Peyer's patch (tissue), 4 donors: Measurements from ENCODE around the gene SPOCD1. TPM values are rescaled to one million over a fixed set of nuclear protein-coding genes. Genes with fewer than 3 reads are reported as not detected.
"Not testable (repeated sequence)": the region's sequence is repeated elsewhere in the genome, so short reads cannot be mapped to it uniquely, and the experiment has no call there.

Source experiments
- DNase-seq, 3 donors: peaks; one replicate each; pipeline ENCODE4 v3.0.0-alpha.2; 2017 to 2019
- H3K27ac ChIP-seq, 4 donors: fragments of 200-600 bp; sonication (generic); one replicate each; pipeline ENCODE4 v1.5.1; 2016 to 2019
- H3K27me3 ChIP-seq, 2 donors: fragments of 200-600 bp; sonication (generic); one replicate each; pipeline ENCODE4 v1.5.1; 2019
- H3K36me3 ChIP-seq, 3 donors: fragments of 200-600 bp; sonication (generic); one replicate each; pipeline ENCODE4 v1.5.1; 2016 to 2019
- H3K4me1 ChIP-seq, 4 donors: fragments of 200-600 bp; sonication (generic); one replicate each; pipeline ENCODE4 v1.5.1; 2016 to 2019
- H3K4me3 ChIP-seq, 4 donors: fragments of 200-600 bp; sonication (generic); 1 replicate in 3 of 4; 2 replicates in 1 of 4; pipeline ENCODE4 v1.5.1; 2016 to 2019; ENCODE audit warnings: mild to moderate bottlenecking in 1 of 4
- H3K9me3 ChIP-seq, 4 donors: fragments of 200-600 bp; sonication (generic); one replicate each; pipeline ENCODE4 v1.5.1; 2016 to 2019; ENCODE audit warnings: mild to moderate bottlenecking in 1 of 4
- CTCF ChIP-seq, 6 experiments: fragments of 450-650 bp in 4 of 6; fragments of 200-600 bp in 2 of 6; sonication (generic) in 1 of 6; IDR thresholded peaks; one replicate each; pipeline ENCODE4 v1.5.1; 2017 to 2019; ENCODE audit warnings: antibody characterized with exemption in 6 of 6, mild to moderate bottlenecking in 3 of 6, moderate library complexity in 1 of 6
- POLR2A ChIP-seq, 2 donors: fragments of 450-650 bp; IDR thresholded peaks; one replicate each; pipeline ENCODE4 v1.5.1; 2017; ENCODE audit warnings: antibody characterized with exemption in 2 of 2, mild to moderate bottlenecking in 2 of 2, moderate library complexity in 2 of 2
- total RNA-seq, 4 donors: library from RNA; depleted of rRNA; stranded (reverse); fragments of >200 nt; gene quantifications; one replicate each; pipeline ENCODE4 v1.1.0, GENCODE V29; 2016

Gene SPOCD1
- total RNA-seq, 4 donors from 2014 or later, result 0.80 to 3.3 TPM; not detected in 2

- Histone ChIP-seq H3K27ac (no peak overlapping the region), H3K36me3 (no peaks in the 10 kb centered on the region), H3K4me1 (peaks cover 0 to 7% (median 5%) of the 10 kb centered on the region in 4 donors), H3K9me3 (no peaks in the 10 kb centered on the region), H3K4me3 (no peak overlapping the region), H3K27me3 (no peaks in the 10 kb centered on the region)
- DNase-seq, result peak in 1 of 3 donors; percentile 26
- no peak for TF ChIP-seq CTCF (IDR thresholded peaks at IDR 0.05)
- TF ChIP-seq POLR2A (IDR thresholded peaks at IDR 0.05), result no peak
Measured at GRCh38 chr1:31830065-31830464, 14.2 kb upstream of the SPOCD1 start.

DNA sequence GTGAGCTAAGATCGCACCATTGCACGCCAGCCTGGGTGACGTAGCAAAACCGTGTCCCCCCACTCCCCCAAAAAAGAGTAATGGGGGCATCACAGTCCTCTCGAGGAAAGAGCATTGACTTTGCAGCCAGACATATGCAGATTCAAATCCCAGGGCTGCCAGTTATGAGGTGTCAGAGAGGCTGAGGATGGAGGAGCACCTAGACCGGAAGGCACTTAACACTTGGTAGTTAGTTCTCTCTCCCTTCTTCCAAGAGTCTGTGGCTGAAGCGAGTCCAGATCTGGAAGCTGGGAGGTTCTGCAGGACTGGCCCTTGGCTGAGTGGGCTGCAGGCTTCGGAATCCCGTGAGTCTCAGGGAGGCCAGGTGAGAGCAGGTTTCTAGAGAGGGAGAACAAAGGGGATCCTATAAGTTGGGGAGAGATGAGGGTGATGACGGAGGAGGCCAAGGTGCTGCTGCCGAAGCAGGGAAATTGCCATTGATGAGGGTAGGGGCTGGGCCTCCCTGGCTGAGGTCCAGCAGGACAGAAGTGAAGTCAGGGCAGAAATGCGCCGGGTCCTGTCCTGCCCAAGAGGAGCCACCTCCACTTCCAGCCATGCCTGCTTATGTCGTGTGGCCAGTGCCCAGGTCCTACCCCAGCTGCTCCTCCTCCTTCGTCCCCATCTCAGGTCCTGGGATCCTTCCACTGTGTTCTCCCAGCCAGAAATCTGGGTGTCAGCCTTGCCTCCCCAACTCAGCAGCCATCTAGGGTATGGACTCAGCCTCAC, 13.3 kb upstream of the SPOCD1 start:
- H3K36me3 ChIP-seq, result no peaks in the 10 kb centered on the region
- no peak overlapping the region for H3K4me3 ChIP-seq
- peak in 1 of 3 donors; percentile 34 for DNase-seq
- H3K27ac ChIP-seq, result no peak overlapping the region
- H3K4me1 ChIP-seq, result peaks cover 0 to 7% (median 5%) of the 10 kb centered on the region in 4 donors
- no peaks in the 10 kb centered on the region for H3K27me3 ChIP-seq
- no peaks in the 10 kb centered on the region for H3K9me3 ChIP-seq
- TF ChIP-seq POLR2A (IDR thresholded peaks at IDR 0.05) (no peak), CTCF (IDR thresholded peaks at IDR 0.05) (no peak)

DNA sequence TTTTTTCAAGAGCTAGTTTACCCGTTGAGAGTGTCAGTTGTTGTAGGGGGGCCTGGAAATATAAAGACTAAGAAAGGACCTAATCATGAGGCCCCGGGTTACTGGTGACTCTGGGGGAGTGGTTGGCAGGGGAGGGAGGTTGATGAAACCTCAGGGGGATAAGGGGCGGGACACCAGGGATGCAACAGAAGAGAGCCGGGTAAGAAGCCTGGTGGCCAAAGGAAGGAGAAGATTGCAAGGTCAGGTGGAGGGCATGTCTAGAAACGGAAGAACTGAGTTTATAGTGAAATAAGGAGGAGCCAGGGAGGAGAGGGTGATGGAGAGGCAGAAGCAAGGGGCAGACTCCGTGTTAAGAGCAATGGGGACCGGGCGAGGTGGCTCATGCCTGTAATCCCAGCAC, 12.5 kb upstream of the SPOCD1 start:
- H3K27me3 ChIP-seq, result no peaks in the 10 kb centered on the region
- H3K36me3 ChIP-seq, result no peaks in the 10 kb centered on the region
- H3K4me3 ChIP-seq, result no peak overlapping the region
- H3K27ac ChIP-seq, result no peak overlapping the region
- no peaks in the 10 kb centered on the region for H3K9me3 ChIP-seq
- peaks cover 0 to 7% (median 5%) of the 10 kb centered on the region in 4 donors for H3K4me1 ChIP-seq
- TF ChIP-seq POLR2A (IDR thresholded peaks at IDR 0.05), result no peak
- TF ChIP-seq CTCF (IDR thresholded peaks at IDR 0.05), result no peak
- DNase-seq, result no peak

- H3K27me3 ChIP-seq, result no peaks in the 10 kb centered on the region
- TF ChIP-seq CTCF (IDR thresholded peaks at IDR 0.05) (no peak), POLR2A (IDR thresholded peaks at IDR 0.05) (no peak)
- peak in 1 of 3 donors; percentile 36 for DNase-seq
Measured at GRCh38 chr1:31823780-31824179, 8.0 kb upstream of the SPOCD1 start.

DNA sequence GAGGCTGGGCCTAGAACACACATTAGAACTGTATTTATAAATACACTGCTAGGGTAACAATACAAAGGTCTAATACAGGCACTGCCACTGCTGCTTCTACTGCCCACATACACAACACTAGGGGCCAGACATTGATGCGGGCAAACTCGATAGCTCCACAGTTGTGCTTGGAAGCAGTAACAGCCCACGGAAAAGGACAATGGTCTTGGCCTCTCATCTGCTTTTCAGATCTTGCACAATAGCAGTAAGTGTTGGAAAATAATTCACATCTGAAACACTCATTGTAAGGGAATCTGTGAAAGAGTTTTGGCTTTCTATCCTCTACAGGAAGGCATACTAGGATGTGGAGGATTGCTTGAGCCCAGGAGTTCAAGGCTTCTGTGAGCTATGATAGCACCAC, 6.9 kb upstream of the SPOCD1 start:
- H3K36me3 ChIP-seq, result no peaks in the 10 kb centered on the region
- TF ChIP-seq POLR2A (IDR thresholded peaks at IDR 0.05) (no peak), CTCF (IDR thresholded peaks at IDR 0.05) (no peak)
- H3K4me1 ChIP-seq, result peaks cover 0 to 7% (median 5%) of the 10 kb centered on the region in 4 donors
- H3K27ac ChIP-seq, result no peak overlapping the region
- H3K27me3 ChIP-seq, result no peaks in the 10 kb centered on the region
- H3K9me3 ChIP-seq, result no peaks in the 10 kb centered on the region
- DNase-seq, result peak in 1 of 3 donors; percentile 22
- H3K4me3 ChIP-seq, result no peak overlapping the region

More at GRCh38 chr1:31823780-31824179, 8.0 kb upstream of the SPOCD1 start:
- Histone ChIP-seq H3K36me3 (no peaks in the 10 kb centered on the region), H3K4me1 (peaks cover 0 to 7% (median 5%) of the 10 kb centered on the region in 4 donors), H3K9me3 (no peaks in the 10 kb centered on the region), H3K4me3 (no peak overlapping the region), H3K27ac (no peak overlapping the region)

DNA sequence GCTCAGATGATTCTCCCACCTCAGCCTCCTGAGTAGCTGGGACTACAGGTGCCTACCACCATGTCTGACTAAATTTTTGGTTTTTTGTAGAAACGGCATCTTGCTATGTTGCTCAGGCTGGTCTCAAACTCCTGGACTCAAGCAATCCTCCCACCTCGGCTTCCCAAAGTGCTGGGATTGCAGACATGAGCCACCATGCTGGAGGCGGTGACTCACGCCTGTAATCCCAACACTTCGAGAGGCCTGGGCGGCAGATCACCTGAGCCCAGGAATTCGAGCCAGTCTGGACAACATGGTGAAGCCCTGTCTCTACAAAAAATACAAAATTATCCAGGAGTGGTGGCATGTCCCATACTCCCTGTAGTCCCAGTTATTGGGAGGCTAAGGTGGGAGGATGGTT, 4.4 kb upstream of the SPOCD1 start:
- H3K4me3 ChIP-seq, H3K27ac ChIP-seq, H3K36me3 ChIP-seq, H3K4me1 ChIP-seq, H3K27me3 ChIP-seq, H3K9me3 ChIP-seq: not testable (repeated sequence)
- peak in 2 of 3 donors; percentile 6 to 15 for DNase-seq
